ENCODE data around the gene ADAMTS4.

Gene ADAMTS4

DNA sequence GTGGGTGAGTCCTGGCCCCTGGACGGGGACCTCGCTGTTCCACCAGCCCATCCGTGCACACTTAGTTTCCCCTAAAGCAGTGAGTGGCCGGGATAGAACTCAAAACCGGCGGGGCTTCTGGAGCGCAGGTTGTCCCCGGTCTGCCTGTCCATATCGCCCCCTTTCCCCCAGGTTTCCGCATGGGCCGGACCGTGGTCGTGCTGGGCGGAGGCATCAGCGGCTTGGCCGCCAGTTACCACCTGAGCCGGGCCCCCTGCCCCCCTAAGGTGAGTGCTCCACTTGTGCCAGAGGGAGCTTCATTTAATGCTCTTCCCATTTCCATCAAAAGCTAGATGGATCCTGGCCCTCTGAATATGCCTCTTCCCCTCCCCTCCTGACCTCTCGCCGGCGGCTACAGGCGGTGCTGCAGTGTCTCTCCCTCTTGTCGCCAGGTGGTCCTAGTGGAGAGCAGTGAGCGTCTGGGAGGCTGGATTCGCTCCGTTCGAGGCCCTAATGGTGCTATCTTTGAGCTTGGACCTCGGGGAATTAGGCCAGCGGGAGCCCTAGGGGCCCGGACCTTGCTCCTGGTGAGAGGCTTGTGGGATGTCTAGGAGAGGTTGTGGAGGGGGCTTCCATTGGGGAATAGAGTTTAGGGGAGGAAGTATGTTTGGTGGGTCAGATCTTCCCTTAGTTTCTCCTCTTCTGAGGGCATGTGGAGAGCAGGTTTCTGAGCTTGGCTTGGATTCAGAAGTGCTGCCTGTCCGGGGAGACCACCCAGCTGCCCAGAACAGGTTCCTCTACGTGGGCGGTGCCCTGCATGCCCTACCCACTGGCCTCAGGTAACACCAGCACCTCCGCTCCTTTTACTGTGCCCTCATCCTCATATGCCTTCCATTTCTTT lies 31.9 kb downstream of the ADAMTS4 start:
- Mint-ChIP-seq H3K4me1 (ENCODE audit: low read depth) (peaks cover 62% of the 10 kb centered on the region), H3K9me3 (no peaks in the 10 kb centered on the region)

DNA sequence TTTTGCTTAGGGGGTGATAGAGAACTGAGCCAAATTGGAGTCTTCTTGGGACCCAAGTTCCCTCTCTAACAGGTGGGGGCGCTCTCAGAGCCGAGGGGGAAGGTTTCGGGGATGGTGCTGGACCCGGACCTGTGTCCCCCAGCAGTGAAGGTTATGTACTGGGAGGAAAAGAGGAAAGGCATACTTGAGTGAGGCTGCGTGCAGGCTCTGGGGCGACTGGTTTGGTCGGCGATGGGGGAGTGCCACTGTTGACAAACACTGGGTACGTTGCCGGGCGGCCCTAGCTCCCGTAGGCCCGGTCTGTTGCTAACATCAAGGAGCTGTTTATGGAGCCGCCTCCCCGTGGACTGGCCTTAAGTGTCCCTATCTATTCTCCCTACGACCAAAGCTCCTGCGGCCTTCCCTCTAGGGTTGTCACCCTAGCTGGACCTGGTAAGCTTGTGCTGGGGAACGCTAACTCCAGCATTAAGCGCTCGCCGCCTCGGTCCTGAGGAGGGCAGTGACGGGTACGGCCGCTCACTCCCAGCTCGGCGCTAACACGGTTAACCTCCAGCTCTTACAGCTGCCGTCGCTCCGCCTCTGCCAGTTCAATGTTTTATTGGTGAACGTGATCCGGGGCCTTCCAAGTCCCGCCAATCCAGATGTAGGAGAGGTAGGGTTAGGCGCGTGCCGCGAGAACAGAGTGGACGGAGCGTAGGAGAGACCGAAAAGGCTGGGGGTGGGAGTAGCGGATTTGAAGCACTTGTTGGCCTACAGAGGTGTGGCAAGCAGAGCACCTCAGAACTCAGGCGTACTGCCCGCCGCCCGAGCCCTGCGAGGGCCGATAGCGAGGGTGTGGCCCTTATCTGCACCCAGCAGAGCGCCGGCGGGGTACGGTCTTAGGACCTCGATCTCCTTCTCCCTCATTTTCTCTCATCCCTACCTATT lies 32.8 kb downstream of the ADAMTS4 start, which contains the start of gene PPOX:
TSS of gene PPOX (plus strand) at position 685 of the 927 bp plus-strand sequence. CDS start 422 bp downstream, outside the sequence.
- peak within 1 kb of the TSS; percentile 96 for H3K27ac Mint-ChIP-seq
- H3K4me1 Mint-ChIP-seq (ENCODE audit: low read depth) = peaks cover 71% of the 10 kb centered on the region
- H3K9me3 Mint-ChIP-seq = no peaks in the 10 kb centered on the region
- peaks cover 79% of the 10 kb centered on the region for H3K36me3 Mint-ChIP-seq (ENCODE audit: low read depth)
- intact Hi-C loops (cut with micrococcal nuclease) = no loop called here
- H3K27me3 Mint-ChIP-seq = no peaks in the 10 kb centered on the region
- H3K4me3 Mint-ChIP-seq = peak within 1 kb of the TSS; percentile 91

More for the DNA sequence above, 31.9 kb downstream of the ADAMTS4 start:
- H3K36me3 Mint-ChIP-seq (ENCODE audit: low read depth) = peaks cover 79% of the 10 kb centered on the region
- peak overlapping the region; percentile 96 for H3K27ac Mint-ChIP-seq
- intact Hi-C loops (cut with micrococcal nuclease) = no loop called here
- peak overlapping the region; percentile 91 for H3K4me3 Mint-ChIP-seq
- H3K27me3 Mint-ChIP-seq = no peaks in the 10 kb centered on the region

- Mint-ChIP-seq H3K4me1 (ENCODE audit: low read depth) (peaks cover 81% of the 10 kb centered on the region), H3K4me3 (no peak overlapping the region), H3K27me3 (no peaks in the 10 kb centered on the region), H3K36me3 (ENCODE audit: low read depth) (peaks cover 77% of the 10 kb centered on the region), H3K9me3 (no peaks in the 10 kb centered on the region), H3K27ac (peak overlapping the region; percentile 96)
- intact Hi-C loops (cut with micrococcal nuclease) = no loop called here
Observed at GRCh38 chr1:161164901-161165610, 33.8 kb downstream of the ADAMTS4 start.

- H3K27me3 Mint-ChIP-seq = no peaks in the 10 kb centered on the region
- intact Hi-C loops (cut with micrococcal nuclease) = no loop called here
- H3K9me3 Mint-ChIP-seq = no peaks in the 10 kb centered on the region
- peaks cover 88% of the 10 kb centered on the region for H3K4me1 Mint-ChIP-seq (ENCODE audit: low read depth)
- H3K27ac Mint-ChIP-seq = peak overlapping the region; percentile 96
- H3K36me3 Mint-ChIP-seq (ENCODE audit: low read depth) = peaks cover 75% of the 10 kb centered on the region
- no peak overlapping the region for H3K4me3 Mint-ChIP-seq
Observed at GRCh38 chr1:161163793-161164192, 35.1 kb downstream of the ADAMTS4 start.

DNA sequence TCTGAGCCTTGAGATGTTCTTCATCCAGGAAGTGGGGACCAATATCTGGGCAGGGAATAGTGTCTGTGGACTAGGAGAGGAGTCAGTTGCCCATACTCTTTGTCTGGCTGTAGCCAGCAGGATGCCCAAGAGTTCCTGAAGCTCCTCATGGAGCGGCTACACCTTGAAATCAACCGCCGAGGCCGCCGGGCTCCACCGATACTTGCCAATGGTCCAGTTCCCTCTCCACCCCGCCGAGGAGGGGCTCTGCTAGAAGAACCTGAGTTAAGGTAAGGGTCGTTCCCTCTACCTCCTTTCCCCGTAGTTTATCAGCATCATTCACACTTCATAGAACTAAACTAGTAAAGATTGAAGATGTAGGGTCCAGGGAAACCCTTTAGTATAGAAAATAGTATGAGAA lies 36.0 kb downstream of the ADAMTS4 start:
- no peak overlapping the region for H3K4me3 Mint-ChIP-seq

DNA sequence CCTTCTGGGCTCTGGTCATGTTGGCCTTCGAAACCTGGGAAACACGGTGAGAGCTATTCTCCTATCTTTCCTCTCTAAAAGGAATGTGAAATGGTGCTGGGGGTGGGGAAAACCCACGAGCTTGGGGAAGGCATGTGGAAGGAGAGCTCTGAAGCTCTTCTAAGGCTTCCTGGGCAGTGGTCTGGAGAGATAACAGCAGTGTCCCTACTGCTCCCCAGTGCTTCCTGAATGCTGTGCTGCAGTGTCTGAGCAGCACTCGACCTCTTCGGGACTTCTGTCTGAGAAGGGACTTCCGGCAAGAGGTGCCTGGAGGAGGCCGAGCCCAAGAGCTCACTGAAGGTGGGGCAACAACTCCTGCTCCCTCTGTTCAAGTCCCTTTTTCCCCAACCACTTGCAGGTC lies 36.8 kb downstream of the ADAMTS4 start:
- Mint-ChIP-seq H3K27me3 (no peaks in the 10 kb centered on the region), H3K27ac (peak overlapping the region; percentile 96), H3K4me3 (no peak overlapping the region), H3K9me3 (no peaks in the 10 kb centered on the region), H3K4me1 (ENCODE audit: low read depth) (peaks cover 77% of the 10 kb centered on the region), H3K36me3 (ENCODE audit: low read depth) (peaks cover 80% of the 10 kb centered on the region)
- intact Hi-C loops (cut with micrococcal nuclease) = no loop called here

More for the DNA sequence above, 36.0 kb downstream of the ADAMTS4 start:
- Mint-ChIP-seq H3K36me3 (ENCODE audit: low read depth) (peaks cover 74% of the 10 kb centered on the region), H3K27ac (peak overlapping the region; percentile 96), H3K4me1 (ENCODE audit: low read depth) (peaks cover 85% of the 10 kb centered on the region), H3K27me3 (no peaks in the 10 kb centered on the region), H3K9me3 (no peaks in the 10 kb centered on the region)
- intact Hi-C loops (cut with micrococcal nuclease) = no loop called here

DNA sequence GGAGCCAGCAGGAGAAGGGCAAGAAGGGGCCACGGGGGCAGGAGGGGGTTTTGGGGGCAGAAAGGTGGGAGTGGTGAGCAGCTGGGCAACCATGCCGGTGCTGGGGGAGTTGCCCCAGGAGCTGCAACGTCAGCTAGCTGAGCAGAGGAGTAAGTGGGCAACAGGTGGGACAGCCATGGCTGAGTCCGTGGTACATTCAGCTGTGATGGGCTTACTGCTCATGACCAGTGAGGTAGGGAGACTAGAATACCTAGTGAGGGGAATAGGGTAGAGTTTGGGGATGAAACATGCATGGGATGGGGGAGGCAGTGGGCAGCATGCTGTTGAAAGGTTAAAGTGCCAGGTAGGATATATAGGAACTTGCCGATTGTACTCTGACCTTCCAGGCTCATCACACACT lies 37.2 kb downstream of the ADAMTS4 start:
- no peak overlapping the region for H3K4me3 Mint-ChIP-seq
- H3K27ac Mint-ChIP-seq = no peak overlapping the region
- intact Hi-C loops (cut with micrococcal nuclease) = no loop called here
- H3K4me1 Mint-ChIP-seq (ENCODE audit: low read depth) = peaks cover 73% of the 10 kb centered on the region
- H3K36me3 Mint-ChIP-seq (ENCODE audit: low read depth) = peaks cover 82% of the 10 kb centered on the region
- no peaks in the 10 kb centered on the region for H3K27me3 Mint-ChIP-seq
- no peaks in the 10 kb centered on the region for H3K9me3 Mint-ChIP-seq

DNA sequence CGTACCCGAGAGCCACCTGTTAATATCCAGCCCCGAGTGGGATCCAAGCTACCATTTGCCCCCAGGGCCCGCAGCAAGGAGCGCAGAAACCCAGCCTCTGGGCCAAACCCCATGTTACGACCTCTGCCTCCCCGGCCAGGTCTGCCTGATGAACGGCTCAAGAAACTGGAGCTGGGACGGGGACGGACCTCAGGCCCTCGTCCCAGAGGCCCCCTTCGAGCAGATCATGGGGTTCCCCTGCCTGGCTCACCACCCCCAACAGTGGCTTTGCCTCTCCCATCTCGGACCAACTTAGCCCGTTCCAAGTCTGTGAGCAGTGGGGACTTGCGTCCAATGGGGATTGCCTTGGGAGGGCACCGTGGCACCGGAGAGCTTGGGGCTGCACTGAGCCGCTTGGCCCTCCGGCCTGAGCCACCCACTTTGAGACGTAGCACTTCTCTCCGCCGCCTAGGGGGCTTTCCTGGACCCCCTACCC lies 38.1 kb downstream of the ADAMTS4 start:
- H3K4me3 Mint-ChIP-seq = no peak overlapping the region
- H3K27me3 Mint-ChIP-seq = no peaks in the 10 kb centered on the region
- no peaks in the 10 kb centered on the region for H3K9me3 Mint-ChIP-seq
- intact Hi-C loops (cut with micrococcal nuclease) = no loop called here
- no peak overlapping the region for H3K27ac Mint-ChIP-seq
- H3K36me3 Mint-ChIP-seq (ENCODE audit: low read depth) = peaks cover 78% of the 10 kb centered on the region
- peaks cover 67% of the 10 kb centered on the region for H3K4me1 Mint-ChIP-seq (ENCODE audit: low read depth)

- H3K4me1 Mint-ChIP-seq (ENCODE audit: low read depth) = peaks cover 67% of the 10 kb centered on the region
- peaks cover 81% of the 10 kb centered on the region for H3K36me3 Mint-ChIP-seq (ENCODE audit: low read depth)
- H3K27me3 Mint-ChIP-seq = no peaks in the 10 kb centered on the region
- H3K27ac Mint-ChIP-seq = peak overlapping the region; percentile 89
- intact Hi-C loops (cut with micrococcal nuclease) = no loop called here
- peak overlapping the region; percentile 89 for H3K4me3 Mint-ChIP-seq
- no peaks in the 10 kb centered on the region for H3K9me3 Mint-ChIP-seq
Observed at GRCh38 chr1:161159913-161160243, 39.0 kb downstream of the ADAMTS4 start.

DNA sequence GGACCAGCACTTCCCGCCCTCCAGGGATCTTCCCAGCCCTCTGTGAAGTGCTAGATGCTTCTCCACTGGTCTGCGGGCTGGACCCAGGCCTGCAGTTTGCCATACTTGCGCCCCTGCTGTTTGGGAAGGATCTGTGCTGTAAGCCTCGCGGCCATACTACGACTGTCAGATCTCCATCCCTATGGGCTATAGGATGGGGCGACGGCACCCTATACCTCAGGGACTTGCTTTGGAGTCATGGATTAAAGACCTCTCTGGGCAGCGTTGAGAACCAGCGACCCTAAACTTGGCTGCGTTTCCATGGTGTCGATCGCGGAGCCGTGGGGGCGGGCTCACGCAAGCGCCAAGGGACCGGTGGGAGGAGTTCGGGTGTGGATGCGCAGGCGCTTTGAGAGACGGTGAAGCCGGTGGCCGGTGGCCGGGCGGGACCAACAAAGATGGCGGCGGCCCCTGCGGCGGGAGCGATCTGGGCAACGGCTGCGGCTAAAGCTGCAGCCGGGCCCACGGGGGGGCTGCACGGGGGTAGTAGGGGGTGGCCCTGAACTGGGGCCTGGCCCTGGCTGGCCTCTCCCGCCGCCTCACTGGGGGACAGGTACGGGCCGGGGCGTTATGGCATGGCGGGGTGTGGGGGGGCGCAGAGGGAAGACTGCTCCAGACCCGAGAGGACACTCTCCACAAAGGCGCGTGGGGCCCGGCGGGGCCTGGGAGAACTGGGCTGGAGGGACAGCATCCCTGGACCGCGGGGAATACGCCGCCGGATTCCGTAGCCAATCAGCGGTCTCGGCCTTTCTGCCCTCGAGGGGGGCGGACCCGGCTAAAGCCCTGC lies 39.6 kb downstream of the ADAMTS4 start, which contains the start of gene USP21:
TSS of gene USP21 (plus strand) at position 414 of the 826 bp plus-strand sequence. CDS start 1,141 bp downstream, outside the sequence.
- intact Hi-C loops (cut with micrococcal nuclease) = no loop called here
- H3K27me3 Mint-ChIP-seq = no peaks in the 10 kb centered on the region
- H3K9me3 Mint-ChIP-seq = no peaks in the 10 kb centered on the region
- H3K4me1 Mint-ChIP-seq (ENCODE audit: low read depth) = peaks cover 68% of the 10 kb centered on the region
- peak within 1 kb of the TSS; percentile 89 for H3K4me3 Mint-ChIP-seq
- H3K36me3 Mint-ChIP-seq (ENCODE audit: low read depth) = peaks cover 78% of the 10 kb centered on the region
- peak within 1 kb of the TSS; percentile 89 for H3K27ac Mint-ChIP-seq

- intact Hi-C loops (cut with micrococcal nuclease) = no loop called here
- no peaks in the 10 kb centered on the region for H3K27me3 Mint-ChIP-seq
Observed at GRCh38 chr1:161158316-161159010, 40.4 kb downstream of the ADAMTS4 start.

GRCh38 chr1:161157867-161158266 lies 41.0 kb downstream of the ADAMTS4 start:
- H3K36me3 Mint-ChIP-seq (ENCODE audit: low read depth) = peaks cover 72% of the 10 kb centered on the region

More at GRCh38 chr1:161158316-161159010, 40.4 kb downstream of the ADAMTS4 start:
- peaks cover 78% of the 10 kb centered on the region for H3K36me3 Mint-ChIP-seq (ENCODE audit: low read depth)
- peak overlapping the region; percentile 89 for H3K27ac Mint-ChIP-seq
- no peaks in the 10 kb centered on the region for H3K9me3 Mint-ChIP-seq
- H3K4me3 Mint-ChIP-seq = no peak overlapping the region
- H3K4me1 Mint-ChIP-seq (ENCODE audit: low read depth) = peaks cover 60% of the 10 kb centered on the region

More at GRCh38 chr1:161157867-161158266, 41.0 kb downstream of the ADAMTS4 start:
- Mint-ChIP-seq H3K4me3 (no peak overlapping the region), H3K27me3 (no peaks in the 10 kb centered on the region), H3K27ac (no peak overlapping the region), H3K9me3 (no peaks in the 10 kb centered on the region), H3K4me1 (ENCODE audit: low read depth) (peaks cover 54% of the 10 kb centered on the region)
- intact Hi-C loops (cut with micrococcal nuclease) = no loop called here
